T47D (cell line): ENCODE measurements around the gene PAQR7.
A peak's percentile ranks its signal among the peaks of the same experiment; 100 is the strongest.

ENCODE experiments used
- DNase-seq, 2 experiments: peaks; one replicate each; pipeline versions ENCODE4 v3.0.0 to v3.0.0-alpha.2; 2011 to 2012; ENCODE audit warnings: low read depth in 1 of 2, low spot score in 1 of 2
- JUND ChIP-seq: IDR thresholded peaks from 2 replicates; pipeline ENCODE4 v1.6.1; 2012; ENCODE audit warnings: low read depth
- in situ Hi-C: cut with HindIII; loops from 2 replicates; pipeline ENCODE4 v1.10.0; 2016; ENCODE audit warnings: low sequenced_read_pairs, low pct_unique_long_range_greater_than_20kb

The PAQR7 gene

GRCh38 chr1:25821630-25822091 is 53.8 kb downstream of the PAQR7 start:
- no peak for DNase-seq
- in situ Hi-C loops = no loop called here
- TF ChIP-seq JUND = no peak

GRCh38 chr1:25821112-25821476 is 54.4 kb downstream of the PAQR7 start:
- no peak for DNase-seq
- in situ Hi-C loops = no loop called here
- TF ChIP-seq JUND = no peak

GRCh38 chr1:25820247-25821111 is 55.0 kb downstream of the PAQR7 start:
- in situ Hi-C loops = no loop called here
- no peak for TF ChIP-seq JUND
- peak; percentile 73 for DNase-seq

- in situ Hi-C loops = no loop called here
- no peak for TF ChIP-seq JUND
- DNase-seq = peak; percentile 89 to 90
Observed at GRCh38 chr1:25819491-25820246, 55.8 kb downstream of the PAQR7 start, which contains the start of gene MTFR1L. MTFR1L (plus strand) TSS chr1:25819954; CDS start chr1:25823105, 3,151 bp downstream.

GRCh38 chr1:25818569-25818968 is 56.9 kb downstream of the PAQR7 start:
- no peak for TF ChIP-seq JUND
- in situ Hi-C loops = no loop called here

GRCh38 chr1:25817840-25818501 is 57.5 kb downstream of the PAQR7 start:
- in situ Hi-C loops = no loop called here
- no peak for TF ChIP-seq JUND
- peak in 1 of 2 experiments; percentile 61 for DNase-seq

More at GRCh38 chr1:25818569-25818968, 56.9 kb downstream of the PAQR7 start:
- DNase-seq = no peak

GRCh38 chr1:25816112-25816718 is 59.3 kb downstream of the PAQR7 start:
- no peak for DNase-seq
- TF ChIP-seq JUND = no peak
- in situ Hi-C loops = no loop called here

- in situ Hi-C loops = no loop called here
- no peak for TF ChIP-seq JUND
- DNase-seq = no peak
Observed at GRCh38 chr1:25815208-25816111, 60.0 kb downstream of the PAQR7 start.

- no peak for TF ChIP-seq JUND
- in situ Hi-C loops = no loop called here
- no peak for DNase-seq
Observed at GRCh38 chr1:25814549-25815087, 60.9 kb downstream of the PAQR7 start.

GRCh38 chr1:25813734-25814471 is 61.6 kb downstream of the PAQR7 start:
- in situ Hi-C loops = no loop called here
- DNase-seq = no peak
- TF ChIP-seq JUND = no peak
